Calu3 (cell line): Measurements from ENCODE around the gene COL4A2. TPM values are rescaled to one million over a fixed set of nuclear protein-coding genes. Genes with fewer than 3 reads are reported as not detected.

Source experiments
- BruUV-seq: library from RNA; stranded (reverse); fragments of 400-500 nt; replicated peaks from 2 replicates; lab custom pipeline; 2021; lab: Mats Ljungman, UMichigan
- CTCF ChIA-PET: fragments of 300-600 bp; sonication (Branson Sonifier 250); formaldehyde crosslinking; loops from one replicate; lab custom pipeline; 2022; ENCODE audit warnings: antibody characterized with exemption; lab: Charles Lee
- DNase-seq: peaks from one replicate; pipeline ENCODE4 v3.0.0; 2022
- H3K27ac Mint-ChIP-seq: one replicate; pipeline ENCODE4 v1.8.0; 2022; ENCODE audit warnings: mixed read lengths; ENCODE audit not compliant: unreplicated experiment
- H3K27me3 Mint-ChIP-seq: one replicate; pipeline ENCODE4 v1.8.0; 2022; ENCODE audit warnings: mixed read lengths; ENCODE audit not compliant: unreplicated experiment
- H3K36me3 Mint-ChIP-seq: one replicate; pipeline ENCODE4 v1.8.0; 2022; ENCODE audit warnings: mild to moderate bottlenecking, moderate library complexity, mixed read lengths; ENCODE audit not compliant: insufficient read depth, unreplicated experiment
- H3K4me1 Mint-ChIP-seq: one replicate; pipeline ENCODE4 v1.8.0; 2022; ENCODE audit warnings: mild to moderate bottlenecking, low read depth, mixed read lengths; ENCODE audit not compliant: unreplicated experiment
- H3K4me3 Mint-ChIP-seq: one replicate; pipeline ENCODE4 v1.8.0; 2022; ENCODE audit warnings: mild to moderate bottlenecking, low read depth, moderate library complexity, mixed read lengths; ENCODE audit not compliant: unreplicated experiment
- H3K9me3 Mint-ChIP-seq: one replicate; pipeline ENCODE4 v1.8.0; 2022; ENCODE audit warnings: low read depth, mixed read lengths; ENCODE audit not compliant: unreplicated experiment
- CTCF ChIP-seq: fragments of 200-600 bp; IDR thresholded peaks from one replicate; pipeline ENCODE4 v1.8.0; 2022; ENCODE audit warnings: antibody characterized with exemption; ENCODE audit not compliant: unreplicated experiment
- intact Hi-C: fragments of 100-400 bp; cut with micrococcal nuclease; formaldehyde crosslinking; loops from one replicate; pipeline ENCODE4 v1.10.0; 2022; ENCODE audit not compliant: unreplicated experiment
- total RNA-seq: library from RNA; stranded (reverse); gene quantifications from 2 replicates; pipeline ENCODE4 v1.2.3, GENCODE V29; 2022

The COL4A2 gene
- total RNA-seq, 1 experiment from 2014 or later = 0.42 TPM

- H3K36me3 Mint-ChIP-seq = no peaks in the 10 kb centered on the region
- H3K27ac Mint-ChIP-seq = peak overlapping the region; percentile 42
- peaks cover 18% of the 10 kb centered on the region for H3K4me1 Mint-ChIP-seq
- H3K27me3 Mint-ChIP-seq = no peaks in the 10 kb centered on the region
- CTCF ChIA-PET = no interaction called here
- TF ChIP-seq CTCF = no peak
- no peaks in the 10 kb centered on the region for H3K9me3 Mint-ChIP-seq
- no peak overlapping the region for H3K4me3 Mint-ChIP-seq
- intact Hi-C loops = no loop called here
- BruUV-seq = no TSS peak
- no peak for DNase-seq
Observed at GRCh38 chr13:110407531-110407930, 100.4 kb downstream of the COL4A2 start.

- Mint-ChIP-seq H3K4me1 (peaks cover 18% of the 10 kb centered on the region), H3K4me3 (no peak overlapping the region), H3K27ac (peak overlapping the region; percentile 42), H3K36me3 (no peaks in the 10 kb centered on the region), H3K9me3 (no peaks in the 10 kb centered on the region), H3K27me3 (no peaks in the 10 kb centered on the region)
- intact Hi-C loops = no loop called here
- CTCF ChIA-PET = no interaction called here
- no peak for DNase-seq
- TF ChIP-seq CTCF = no peak
- BruUV-seq = no TSS peak
Observed at GRCh38 chr13:110408286-110408685, 101.2 kb downstream of the COL4A2 start.

DNA sequence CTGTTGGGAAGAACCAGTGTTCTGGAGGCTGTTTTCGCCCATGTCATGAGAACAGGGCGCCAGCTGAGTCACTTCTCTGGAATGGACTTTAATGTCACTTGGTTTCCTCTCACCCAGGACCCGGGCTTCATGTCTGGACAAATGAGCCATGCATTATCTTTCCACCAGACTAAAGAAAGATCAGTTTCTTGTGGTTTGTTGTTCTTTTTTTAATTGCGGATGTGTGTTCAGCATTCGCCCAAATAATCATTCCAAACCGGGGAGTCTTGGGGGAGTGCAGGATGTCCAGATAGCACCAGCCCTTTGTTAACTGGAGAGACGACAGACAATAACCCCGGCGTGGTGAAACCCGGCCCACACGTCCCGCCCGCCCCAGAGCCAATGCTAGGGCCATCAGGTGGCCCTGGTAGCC, 102.5 kb downstream of the COL4A2 start:
- TF ChIP-seq CTCF = no peak
- CTCF ChIA-PET = no interaction called here
- intact Hi-C loops = no loop called here
- Mint-ChIP-seq H3K36me3 (no peaks in the 10 kb centered on the region), H3K4me1 (peaks cover 13% of the 10 kb centered on the region), H3K9me3 (no peaks in the 10 kb centered on the region), H3K4me3 (no peak overlapping the region), H3K27ac (no peak overlapping the region), H3K27me3 (no peaks in the 10 kb centered on the region)
- BruUV-seq = no TSS peak
- DNase-seq = no peak

DNA sequence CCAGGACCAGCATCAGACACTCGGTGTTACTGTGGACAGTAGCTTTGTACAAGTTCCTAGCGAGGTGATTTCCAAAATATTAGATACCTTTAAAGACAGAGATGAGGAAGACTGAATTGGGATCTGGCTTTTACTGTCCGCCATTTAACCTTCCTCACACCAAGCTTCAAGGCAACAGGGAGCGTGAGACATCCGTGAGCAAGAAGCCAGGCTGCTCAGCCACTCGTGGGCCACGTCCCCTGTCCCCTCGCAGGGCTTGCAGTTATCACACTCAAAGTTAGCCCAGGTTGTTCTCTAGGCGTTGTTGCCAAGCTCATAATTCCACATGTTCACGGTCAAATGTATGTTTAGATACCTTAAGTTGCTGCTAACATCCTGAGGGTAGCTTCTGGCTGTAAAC, 102.9 kb downstream of the COL4A2 start:
- BruUV-seq = no TSS peak

More for the DNA sequence above, 102.9 kb downstream of the COL4A2 start:
- Mint-ChIP-seq H3K9me3 (no peaks in the 10 kb centered on the region), H3K36me3 (no peaks in the 10 kb centered on the region), H3K27ac (no peak overlapping the region), H3K27me3 (no peaks in the 10 kb centered on the region), H3K4me1 (peaks cover 11% of the 10 kb centered on the region), H3K4me3 (no peak overlapping the region)
- CTCF ChIA-PET = no interaction called here
- TF ChIP-seq CTCF = no peak
- DNase-seq = no peak
- intact Hi-C loops = loop anchor here (5.0 kb wide), 1 partner anchor 188 kb away; no protein-coding TSS in a partner anchor
